SK-N-SH treated with all-trans-retinoic acid at 6 μM for 48 hours (cell line): ENCODE data around the gene TAF7L.

Experiments used
- ATAC-seq: fragments of 200-7000 bp; cut with Tn5 transposase; 3 replicates; pipeline ENCODE4 v1.9.1; 2020; ENCODE audit warnings: mild to moderate bottlenecking, moderate library complexity
- ARNTL ChIP-seq: fragments of 450-650 bp; formaldehyde crosslinking; IDR thresholded peaks from 2 replicates; pipeline ENCODE4 v1.5.0; 2020; ENCODE audit warnings: low read depth, mild to moderate bottlenecking, moderate library complexity, borderline replicate concordance
- ESRRG ChIP-seq: fragments of 250-450 bp; sonication (Bioruptor Pico); IDR thresholded peaks from 2 replicates; pipeline ENCODE4 v1.6.1; 2021; ENCODE audit warnings: mild to moderate bottlenecking
- GLIS3 ChIP-seq: fragments of 250-450 bp; sonication (Bioruptor Pico); IDR thresholded peaks from 2 replicates; pipeline ENCODE4 v1.5.0; 2020; ENCODE audit warnings: mild to moderate bottlenecking, moderate library complexity
- SNAI2 ChIP-seq: fragments of 250-450 bp; sonication (Bioruptor Pico); IDR thresholded peaks from 2 replicates; pipeline ENCODE4 v1.5.0; 2020; ENCODE audit warnings: mild to moderate bottlenecking, moderate library complexity
- TF ChIP-seq, protein P1 (sequence below): fragments of 250-450 bp; sonication (Bioruptor Pico); IDR thresholded peaks from 2 replicates; pipeline ENCODE4 v1.5.0; 2020; ENCODE audit warnings: mild to moderate bottlenecking, moderate library complexity
- TF ChIP-seq, protein P2 (sequence below): fragments of 250-450 bp; sonication (Bioruptor Pico); IDR thresholded peaks from 2 replicates; pipeline ENCODE4 v1.8.0; 2021; ENCODE audit warnings: low read depth, mild to moderate bottlenecking, moderate library complexity, borderline replicate concordance

The TAF7L gene

DNA sequence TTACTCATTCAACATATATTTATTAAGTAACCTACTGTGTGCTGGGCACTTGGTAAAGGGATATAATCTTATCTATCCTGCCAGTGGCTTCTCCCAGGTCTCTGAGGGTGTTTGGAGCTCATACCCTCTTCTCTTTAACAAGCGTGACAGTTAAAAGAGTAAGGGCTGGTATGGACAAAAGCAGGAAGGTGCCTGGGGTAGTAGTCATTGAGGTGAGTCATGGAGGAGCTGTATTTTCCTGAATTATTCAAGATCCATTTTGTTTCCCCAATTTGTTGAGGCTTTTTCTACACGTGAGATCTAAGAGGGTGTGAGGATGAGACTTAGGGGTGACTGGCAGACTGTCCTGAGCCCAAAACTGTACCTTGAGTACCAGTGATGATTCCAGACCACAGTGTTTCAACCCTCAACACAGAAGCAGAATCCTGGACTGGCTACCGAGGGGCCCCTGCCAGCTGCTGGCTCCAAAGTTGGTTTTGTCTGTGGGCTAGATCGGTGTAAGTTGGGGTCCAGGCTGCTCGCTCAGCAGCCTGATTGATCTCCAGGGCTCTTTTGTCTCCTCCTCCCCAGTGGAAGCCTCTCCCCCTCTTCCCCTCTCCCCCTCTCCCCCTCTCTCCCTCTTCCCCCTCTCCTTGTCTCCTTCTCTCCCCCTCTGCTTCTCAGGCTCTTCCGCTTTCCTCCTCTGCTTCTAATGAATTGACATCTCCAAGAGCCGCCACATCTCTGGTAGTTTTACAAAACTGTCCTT, 71.8 kb downstream of the TAF7L start, which contains the start of gene DRP2:
Gene DRP2 (plus strand): TSS at position 671 of the 748 bp plus-strand sequence. CDS start 11,862 bp downstream, outside the sequence.
- TF ChIP-seq SNAI2 (CRISPR knock-in tag) (no peak), GLIS3 (CRISPR knock-in tag) (no peak), ESRRG (CRISPR knock-in tag) (no peak), ARNTL (CRISPR knock-in tag) (no peak)
- TF ChIP-seq, protein P1, sequence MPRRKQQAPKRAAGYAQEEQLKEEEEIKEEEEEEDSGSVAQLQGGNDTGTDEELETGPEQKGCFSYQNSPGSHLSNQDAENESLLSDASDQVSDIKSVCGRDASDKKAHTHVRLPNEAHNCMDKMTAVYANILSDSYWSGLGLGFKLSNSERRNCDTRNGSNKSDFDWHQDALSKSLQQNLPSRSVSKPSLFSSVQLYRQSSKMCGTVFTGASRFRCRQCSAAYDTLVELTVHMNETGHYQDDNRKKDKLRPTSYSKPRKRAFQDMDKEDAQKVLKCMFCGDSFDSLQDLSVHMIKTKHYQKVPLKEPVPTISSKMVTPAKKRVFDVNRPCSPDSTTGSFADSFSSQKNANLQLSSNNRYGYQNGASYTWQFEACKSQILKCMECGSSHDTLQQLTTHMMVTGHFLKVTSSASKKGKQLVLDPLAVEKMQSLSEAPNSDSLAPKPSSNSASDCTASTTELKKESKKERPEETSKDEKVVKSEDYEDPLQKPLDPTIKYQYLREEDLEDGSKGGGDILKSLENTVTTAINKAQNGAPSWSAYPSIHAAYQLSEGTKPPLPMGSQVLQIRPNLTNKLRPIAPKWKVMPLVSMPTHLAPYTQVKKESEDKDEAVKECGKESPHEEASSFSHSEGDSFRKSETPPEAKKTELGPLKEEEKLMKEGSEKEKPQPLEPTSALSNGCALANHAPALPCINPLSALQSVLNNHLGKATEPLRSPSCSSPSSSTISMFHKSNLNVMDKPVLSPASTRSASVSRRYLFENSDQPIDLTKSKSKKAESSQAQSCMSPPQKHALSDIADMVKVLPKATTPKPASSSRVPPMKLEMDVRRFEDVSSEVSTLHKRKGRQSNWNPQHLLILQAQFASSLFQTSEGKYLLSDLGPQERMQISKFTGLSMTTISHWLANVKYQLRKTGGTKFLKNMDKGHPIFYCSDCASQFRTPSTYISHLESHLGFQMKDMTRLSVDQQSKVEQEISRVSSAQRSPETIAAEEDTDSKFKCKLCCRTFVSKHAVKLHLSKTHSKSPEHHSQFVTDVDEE (CRISPR knock-in tag), result no peak
- TF ChIP-seq, protein P2, sequence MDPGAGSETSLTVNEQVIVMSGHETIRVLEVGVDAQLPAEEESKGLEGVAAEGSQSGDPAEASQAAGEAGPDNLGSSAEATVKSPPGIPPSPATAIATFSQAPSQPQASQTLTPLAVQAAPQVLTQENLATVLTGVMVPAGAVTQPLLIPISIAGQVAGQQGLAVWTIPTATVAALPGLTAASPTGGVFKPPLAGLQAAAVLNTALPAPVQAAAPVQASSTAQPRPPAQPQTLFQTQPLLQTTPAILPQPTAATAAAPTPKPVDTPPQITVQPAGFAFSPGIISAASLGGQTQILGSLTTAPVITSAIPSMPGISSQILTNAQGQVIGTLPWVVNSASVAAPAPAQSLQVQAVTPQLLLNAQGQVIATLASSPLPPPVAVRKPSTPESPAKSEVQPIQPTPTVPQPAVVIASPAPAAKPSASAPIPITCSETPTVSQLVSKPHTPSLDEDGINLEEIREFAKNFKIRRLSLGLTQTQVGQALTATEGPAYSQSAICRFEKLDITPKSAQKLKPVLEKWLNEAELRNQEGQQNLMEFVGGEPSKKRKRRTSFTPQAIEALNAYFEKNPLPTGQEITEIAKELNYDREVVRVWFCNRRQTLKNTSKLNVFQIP (CRISPR knock-in tag), result no peak

More for the DNA sequence above, 71.8 kb downstream of the TAF7L start, which contains the start of gene DRP2:
- no peak for ATAC-seq
